GM12892 (cell line): ENCODE measurements around the gene FBXL14.

Experiments
- POLR2A ChIP-seq: IDR thresholded peaks from 2 replicates; pipeline ENCODE4 v1.6.1; 2011; ENCODE audit warnings: low read depth, low read length, control low read depth
- POLR2AphosphoS5 ChIP-seq: IDR thresholded peaks from 2 replicates; pipeline ENCODE4 v1.6.1; 2011; ENCODE audit warnings: low read depth, low read length, control low read depth

- TF ChIP-seq POLR2AphosphoS5 (no peak), POLR2A (no peak)
Measured at GRCh38 chr12:1622406-1622805, 28.0 kb upstream of the FBXL14 start.
